HEK293 (cell line): ENCODE results near the gene BTBD16.

Experiments used
- CTCF ChIP-seq: fragments of 450-650 bp; formaldehyde crosslinking; IDR thresholded peaks from 2 replicates; pipeline ENCODE4 v1.5.1; 2016; ENCODE audit warnings: missing biosample characterization, missing genetic modification characterization
- ZNF239 ChIP-seq: fragments of 450-650 bp; formaldehyde crosslinking; IDR thresholded peaks from 2 replicates; pipeline ENCODE4 v1.5.1; 2016; ENCODE audit warnings: missing biosample characterization, missing genetic modification characterization
- ZNF580 ChIP-seq: fragments of 450-650 bp; formaldehyde crosslinking; IDR thresholded peaks from 2 replicates; pipeline ENCODE4 v1.5.1; 2016; ENCODE audit warnings: missing biosample characterization, missing genetic modification characterization
- ZNF692 ChIP-seq: fragments of 450-650 bp; formaldehyde crosslinking; IDR thresholded peaks from 2 replicates; pipeline ENCODE4 v1.5.1; 2016; ENCODE audit warnings: missing biosample characterization, missing genetic modification characterization
- ZNF830 ChIP-seq: fragments of 450-650 bp; IDR thresholded peaks from 2 replicates; pipeline ENCODE4 v1.5.0; 2018; ENCODE audit warnings: missing biosample characterization, missing genetic modification characterization, low read depth, mild to moderate bottlenecking, moderate library complexity

GRCh38 chr10:122373108-122373507 lies 102.0 kb downstream of the BTBD16 start:
- no peak for TF ChIP-seq CTCF
- no peak for TF ChIP-seq ZNF239
- no peak for TF ChIP-seq ZNF830
- no peak for TF ChIP-seq ZNF580 (tag by site-specific recombination)
- TF ChIP-seq ZNF692 (tag by site-specific recombination) = no peak
